NCI-H2196 treated with DMSO at 0.1 percent for 48 hours (cell line): ENCODE measurements around the gene AGO4.
"Not testable (repeated sequence)": the region's sequence is repeated elsewhere in the genome, so short reads cannot be mapped to it uniquely, and the experiment has no call there.

ENCODE experiments used
- DNase-seq: peaks from one replicate; lab custom pipeline; 2025; ENCODE audit not compliant: unreplicated experiment; lab: John Stamatoyannopoulos, UW

Gene AGO4

GRCh38 chr1:35807614-35808449 is at the start of gene AGO4:
AGO4 (plus strand) TSS chr1:35808016; CDS start chr1:35808417, 401 bp downstream.
- DNase-seq, result no peak

- DNase-seq, result no peak
Measured at GRCh38 chr1:35762141-35762540, 45.7 kb upstream of the AGO4 start.

- no peak for DNase-seq
Measured at GRCh38 chr1:35763201-35763600, 44.6 kb upstream of the AGO4 start.

GRCh38 chr1:35764283-35764682 is 43.5 kb upstream of the AGO4 start:
- no peak for DNase-seq

GRCh38 chr1:35768350-35769187 is 39.2 kb upstream of the AGO4 start:
- DNase-seq, result no peak

- peak; percentile 84 for DNase-seq
Measured at GRCh38 chr1:35769188-35769758, 38.5 kb upstream of the AGO4 start.

- DNase-seq, result no peak
Measured at GRCh38 chr1:35773711-35774110, 34.1 kb upstream of the AGO4 start.

- not testable (repeated sequence) for DNase-seq
Measured at GRCh38 chr1:35776172-35776571, 31.6 kb upstream of the AGO4 start.

- no peak for DNase-seq
Measured at GRCh38 chr1:35777109-35777508, 30.7 kb upstream of the AGO4 start.

- no peak for DNase-seq
Measured at GRCh38 chr1:35783055-35783583, 24.7 kb upstream of the AGO4 start.

GRCh38 chr1:35784364-35784763 is 23.5 kb upstream of the AGO4 start:
- not testable (repeated sequence) for DNase-seq

GRCh38 chr1:35788139-35788538 is 19.7 kb upstream of the AGO4 start:
- no peak for DNase-seq

GRCh38 chr1:35790670-35791069 is 17.1 kb upstream of the AGO4 start:
- DNase-seq, result no peak

- no peak for DNase-seq
Measured at GRCh38 chr1:35795295-35795694, 12.5 kb upstream of the AGO4 start.

GRCh38 chr1:35797380-35797779 is 10.4 kb upstream of the AGO4 start:
- DNase-seq, result no peak

- not testable (repeated sequence) for DNase-seq
Measured at GRCh38 chr1:35798019-35798418, 9.8 kb upstream of the AGO4 start.

GRCh38 chr1:35800167-35800887 is 7.5 kb upstream of the AGO4 start:
- DNase-seq, result not testable (repeated sequence)

GRCh38 chr1:35808450-35809113 is 766 bp downstream of the AGO4 start:
- no peak for DNase-seq

- DNase-seq, result no peak
Measured at GRCh38 chr1:35809114-35810095, 1.6 kb downstream of the AGO4 start.
